Measurements from ENCODE around the gene TSPAN3.

DNA sequence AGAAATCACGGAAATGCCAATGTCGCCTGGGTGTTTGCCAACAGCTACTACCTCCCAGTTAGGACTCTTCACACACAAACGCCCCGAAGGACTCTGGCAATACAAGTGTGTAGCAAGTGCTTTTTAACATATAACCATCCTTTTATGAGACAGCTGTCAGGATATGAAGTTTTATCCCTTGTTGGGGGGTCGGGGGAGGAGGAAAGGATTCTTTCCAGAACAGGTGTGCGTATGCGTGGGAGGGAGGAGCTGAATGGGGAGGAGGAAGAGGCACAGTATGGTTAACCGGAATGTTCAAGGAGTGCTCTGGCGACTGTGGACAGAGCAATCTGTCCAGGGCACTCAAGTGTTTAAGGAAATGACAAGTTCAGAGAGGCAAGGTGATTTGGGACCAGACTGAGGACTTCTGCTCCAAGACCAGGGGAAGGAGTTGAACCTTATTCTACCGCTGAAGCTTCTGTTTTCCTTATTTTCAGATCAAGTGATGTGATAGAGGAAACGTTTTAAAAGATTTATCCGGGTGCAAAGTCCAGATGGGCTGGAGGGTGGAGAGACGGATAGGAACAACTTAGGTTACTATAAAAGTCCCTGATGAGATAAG lies 1.3 kb downstream of the TSPAN3 start:
- TF ChIP-seq, protein P1, sequence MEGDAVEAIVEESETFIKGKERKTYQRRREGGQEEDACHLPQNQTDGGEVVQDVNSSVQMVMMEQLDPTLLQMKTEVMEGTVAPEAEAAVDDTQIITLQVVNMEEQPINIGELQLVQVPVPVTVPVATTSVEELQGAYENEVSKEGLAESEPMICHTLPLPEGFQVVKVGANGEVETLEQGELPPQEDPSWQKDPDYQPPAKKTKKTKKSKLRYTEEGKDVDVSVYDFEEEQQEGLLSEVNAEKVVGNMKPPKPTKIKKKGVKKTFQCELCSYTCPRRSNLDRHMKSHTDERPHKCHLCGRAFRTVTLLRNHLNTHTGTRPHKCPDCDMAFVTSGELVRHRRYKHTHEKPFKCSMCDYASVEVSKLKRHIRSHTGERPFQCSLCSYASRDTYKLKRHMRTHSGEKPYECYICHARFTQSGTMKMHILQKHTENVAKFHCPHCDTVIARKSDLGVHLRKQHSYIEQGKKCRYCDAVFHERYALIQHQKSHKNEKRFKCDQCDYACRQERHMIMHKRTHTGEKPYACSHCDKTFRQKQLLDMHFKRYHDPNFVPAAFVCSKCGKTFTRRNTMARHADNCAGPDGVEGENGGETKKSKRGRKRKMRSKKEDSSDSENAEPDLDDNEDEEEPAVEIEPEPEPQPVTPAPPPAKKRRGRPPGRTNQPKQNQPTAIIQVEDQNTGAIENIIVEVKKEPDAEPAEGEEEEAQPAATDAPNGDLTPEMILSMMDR (IDR thresholded peaks at IDR 0.05 in 4 of 5, conservative IDR thresholded peaks at IDR 0.05 in 1 of 5), result no peak
- TF ChIP-seq POLR2A (IDR thresholded peaks at IDR 0.05), result no peak

Measured in gastrocnemius medialis (tissue), 4 donors.